VCaP (cell line): ENCODE data around the gene LIPM.

ENCODE experiments used
- H3K27ac ChIP-seq: fragments of 450-650 bp; 2 replicates; pipeline ENCODE4 v1.5.1; 2017
- TF ChIP-seq, protein P1 (sequence below): fragments of 450-650 bp; conservative IDR thresholded peaks from 2 replicates; pipeline ENCODE4 v1.5.1; 2017; ENCODE audit warnings: mild to moderate bottlenecking, moderate library complexity

Gene LIPM

DNA sequence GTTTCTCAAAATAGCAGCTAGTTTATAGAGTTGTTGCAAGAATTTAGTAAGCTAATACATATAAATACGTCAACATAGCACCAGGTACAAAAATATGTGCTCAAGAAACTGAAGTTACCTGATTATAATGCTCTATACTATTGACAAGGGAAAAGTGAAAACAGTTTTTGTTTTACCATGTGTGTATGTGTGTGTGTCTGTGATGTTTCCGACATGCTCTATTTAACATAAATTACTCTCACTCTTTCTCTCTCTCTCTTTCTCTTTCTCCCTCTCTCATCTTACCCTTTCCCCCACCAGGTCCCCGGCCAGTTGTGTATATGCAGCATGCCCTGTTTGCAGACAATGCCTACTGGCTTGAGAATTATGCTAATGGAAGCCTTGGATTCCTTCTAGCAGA is 38.4 kb upstream of the LIPM start:
- TF ChIP-seq, protein P1, sequence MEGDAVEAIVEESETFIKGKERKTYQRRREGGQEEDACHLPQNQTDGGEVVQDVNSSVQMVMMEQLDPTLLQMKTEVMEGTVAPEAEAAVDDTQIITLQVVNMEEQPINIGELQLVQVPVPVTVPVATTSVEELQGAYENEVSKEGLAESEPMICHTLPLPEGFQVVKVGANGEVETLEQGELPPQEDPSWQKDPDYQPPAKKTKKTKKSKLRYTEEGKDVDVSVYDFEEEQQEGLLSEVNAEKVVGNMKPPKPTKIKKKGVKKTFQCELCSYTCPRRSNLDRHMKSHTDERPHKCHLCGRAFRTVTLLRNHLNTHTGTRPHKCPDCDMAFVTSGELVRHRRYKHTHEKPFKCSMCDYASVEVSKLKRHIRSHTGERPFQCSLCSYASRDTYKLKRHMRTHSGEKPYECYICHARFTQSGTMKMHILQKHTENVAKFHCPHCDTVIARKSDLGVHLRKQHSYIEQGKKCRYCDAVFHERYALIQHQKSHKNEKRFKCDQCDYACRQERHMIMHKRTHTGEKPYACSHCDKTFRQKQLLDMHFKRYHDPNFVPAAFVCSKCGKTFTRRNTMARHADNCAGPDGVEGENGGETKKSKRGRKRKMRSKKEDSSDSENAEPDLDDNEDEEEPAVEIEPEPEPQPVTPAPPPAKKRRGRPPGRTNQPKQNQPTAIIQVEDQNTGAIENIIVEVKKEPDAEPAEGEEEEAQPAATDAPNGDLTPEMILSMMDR: no peak

DNA sequence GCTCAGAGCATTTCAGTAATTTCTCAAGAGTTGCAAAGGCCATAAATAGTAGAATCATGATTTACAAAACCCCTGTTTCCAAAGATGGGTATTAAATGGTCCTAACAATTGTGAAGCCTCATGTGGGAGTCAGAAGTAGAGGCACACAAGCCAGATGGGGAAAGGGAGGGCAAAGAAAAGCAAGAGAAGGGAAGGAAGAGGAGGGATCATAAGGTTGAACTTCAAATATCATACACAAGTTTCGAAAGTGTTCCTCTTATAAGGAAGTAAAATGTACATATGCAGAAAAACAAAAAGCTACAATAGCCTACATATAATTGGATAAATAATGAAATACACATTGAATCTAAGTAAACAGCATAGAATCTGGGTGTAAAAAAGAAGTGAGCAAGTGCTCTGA is 36.7 kb upstream of the LIPM start:
- H3K27ac ChIP-seq: no peak overlapping the region
- TF ChIP-seq, protein P1: no peak

More for the DNA sequence above, 38.4 kb upstream of the LIPM start:
- no peak overlapping the region for H3K27ac ChIP-seq

DNA sequence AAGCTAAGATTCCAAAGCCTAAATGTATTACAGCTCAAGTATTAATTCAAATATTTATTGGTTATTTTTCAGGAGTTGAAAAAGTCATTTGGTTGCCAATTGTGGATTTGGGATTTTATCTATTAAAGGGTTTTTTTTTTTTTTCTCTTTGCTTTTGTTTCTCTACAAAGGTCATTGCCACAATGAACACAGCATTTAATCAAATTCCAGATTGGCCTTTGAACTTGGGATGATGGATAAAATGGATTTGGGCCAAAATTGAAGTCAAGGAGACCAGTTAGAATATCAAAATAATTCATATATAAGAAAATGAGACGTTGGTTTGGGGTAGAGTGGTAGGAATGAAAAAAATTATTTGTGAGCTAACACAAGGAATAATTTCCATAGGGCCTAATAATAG is 33.1 kb upstream of the LIPM start:
- TF ChIP-seq, protein P1: no peak
- H3K27ac ChIP-seq: no peak overlapping the region

DNA sequence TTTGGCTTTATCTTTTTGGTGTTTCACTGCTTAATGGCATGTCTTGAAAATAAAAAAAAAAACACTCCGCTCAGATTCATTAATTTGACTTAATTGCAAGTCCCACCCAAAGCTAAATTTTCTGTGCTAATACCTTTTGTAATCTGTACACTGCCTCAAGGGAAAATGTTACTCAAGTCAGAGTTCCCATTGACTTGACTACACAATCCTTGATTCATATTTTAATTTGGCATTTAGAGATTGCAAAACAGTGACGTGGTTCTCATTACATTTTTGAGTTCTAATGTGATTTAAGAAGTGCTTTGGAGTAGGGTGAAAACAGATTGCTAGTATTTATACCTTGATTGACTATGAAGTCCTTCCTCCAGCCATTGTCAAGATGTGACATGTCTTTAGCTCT is 21.3 kb upstream of the LIPM start:
- no peak overlapping the region for H3K27ac ChIP-seq
- TF ChIP-seq, protein P1: no peak

DNA sequence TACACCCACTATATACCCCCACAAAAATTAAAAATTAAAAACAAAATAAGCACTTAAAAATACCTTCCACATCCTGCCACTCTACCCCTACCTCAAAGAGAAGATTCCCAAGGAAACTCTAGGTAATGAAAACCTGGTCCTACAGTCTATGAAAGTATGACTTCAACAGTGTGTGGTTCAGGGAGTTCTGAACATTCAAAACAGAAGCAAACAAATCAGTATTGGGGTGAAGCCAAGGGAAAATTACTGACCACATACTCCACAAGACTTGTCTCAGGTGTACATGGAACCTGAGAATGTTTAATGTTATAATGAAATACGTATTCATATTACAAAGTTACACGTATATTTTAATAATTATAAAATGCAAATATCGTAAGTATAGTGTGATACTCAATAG is 20.3 kb upstream of the LIPM start:
- TF ChIP-seq, protein P1: no peak
- no peak overlapping the region for H3K27ac ChIP-seq

DNA sequence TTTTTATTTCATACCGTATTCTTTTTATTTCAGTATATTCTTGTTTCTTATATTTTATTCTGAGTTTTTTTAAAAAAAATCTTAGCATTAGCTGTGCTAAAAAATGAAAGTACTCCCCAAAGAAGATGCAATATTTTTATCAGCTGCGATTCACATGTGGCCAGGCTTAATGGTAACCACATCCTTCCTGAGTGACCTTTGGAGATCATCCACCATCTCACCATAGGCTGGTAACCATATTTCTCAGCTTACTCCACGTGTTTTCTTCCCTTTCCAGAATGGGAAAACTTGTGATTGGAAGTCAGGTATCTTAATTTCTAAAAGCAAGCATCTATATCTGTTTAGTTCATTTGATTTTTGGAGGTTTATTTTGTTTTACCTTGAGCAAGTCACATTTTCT is 18.8 kb upstream of the LIPM start:
- TF ChIP-seq, protein P1: no peak
- H3K27ac ChIP-seq: no peak overlapping the region

DNA sequence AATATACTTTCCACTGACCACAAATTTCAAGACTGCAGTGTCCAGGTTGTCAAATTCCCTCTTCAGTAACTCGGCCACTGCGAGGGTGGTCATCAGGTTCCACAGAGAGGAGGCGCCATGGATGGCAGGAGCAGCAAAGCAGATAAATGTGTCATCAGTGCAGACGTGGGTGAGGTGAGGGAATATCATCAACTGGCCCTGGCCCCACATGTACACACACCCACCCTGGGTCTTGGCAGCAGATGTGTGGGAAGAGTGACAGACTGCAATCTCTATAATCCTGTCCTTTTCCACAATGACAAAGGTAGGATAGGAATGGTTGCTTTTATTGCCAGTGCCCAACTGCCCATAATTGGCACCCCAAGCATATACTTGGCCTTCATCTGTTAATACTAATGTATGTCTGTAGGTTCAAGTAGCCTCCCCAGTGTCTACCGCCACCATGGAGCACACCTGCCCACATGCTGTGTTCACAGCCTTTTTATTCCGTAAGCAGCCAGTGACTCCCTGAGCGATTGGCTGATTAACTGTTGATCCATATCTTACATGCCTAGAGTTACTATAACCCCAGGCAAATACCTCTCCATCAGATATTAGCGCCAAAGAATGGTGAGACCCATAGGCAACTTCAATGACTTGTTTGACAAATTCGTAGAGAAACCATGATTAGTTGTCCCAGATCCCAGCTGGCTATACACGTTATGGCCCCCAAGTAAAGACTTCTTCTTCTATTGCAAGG is 16.3 kb upstream of the LIPM start:
- no peak overlapping the region for H3K27ac ChIP-seq
- TF ChIP-seq, protein P1: no peak
